ENCODE results near the gene RMI2.

The RMI2 gene

GRCh38 chr16:11398136-11398535 lies 52.9 kb downstream of the RMI2 start:
- no peak for DNase-seq (ENCODE audit: low read depth)
- TF ChIP-seq CTCF (IDR thresholded peaks at IDR 0.05; ENCODE audit: insufficient read depth, low read depth, low read length, missing control alignments) = no peak

GRCh38 chr16:11398851-11399250 lies 53.6 kb downstream of the RMI2 start:
- no peak for TF ChIP-seq CTCF (IDR thresholded peaks at IDR 0.05; ENCODE audit: insufficient read depth, low read depth, low read length, missing control alignments)
- H3K4me3 ChIP-seq (ENCODE audit: low read length) = no peak overlapping the region
- no peak for DNase-seq (ENCODE audit: low read depth)

More at GRCh38 chr16:11398136-11398535, 52.9 kb downstream of the RMI2 start:
- no peak overlapping the region for H3K4me3 ChIP-seq (ENCODE audit: low read length)

GRCh38 chr16:11399261-11399831 lies 54.1 kb downstream of the RMI2 start:
- TF ChIP-seq CTCF (IDR thresholded peaks at IDR 0.05; ENCODE audit: insufficient read depth, low read depth, low read length, missing control alignments) = no peak
- no peak overlapping the region for H3K4me3 ChIP-seq (ENCODE audit: low read length)
- DNase-seq (ENCODE audit: low read depth) = no peak

- H3K4me3 ChIP-seq (ENCODE audit: low read length) = no peak overlapping the region
- TF ChIP-seq CTCF (IDR thresholded peaks at IDR 0.05; ENCODE audit: insufficient read depth, low read depth, low read length, missing control alignments) = no peak
- no peak for DNase-seq (ENCODE audit: low read depth)
Observed at GRCh38 chr16:11400076-11400475, 54.8 kb downstream of the RMI2 start.
